DND-41 (cell line): ENCODE measurements around the gene TAF5L.

Experiments used
- ATAC-seq: fragments of 200-7000 bp; cut with Tn5 transposase; 3 replicates; pipeline ENCODE4 v1.9.1; 2021; ENCODE audit warnings: low read depth; ENCODE audit not compliant: insufficient read depth
- DNase-seq: peaks from one replicate; pipeline ENCODE4 v3.0.0-alpha.2; 2020
- H2AFZ ChIP-seq: 2 replicates; pipeline ENCODE4 v1.6.0; 2012; ENCODE audit warnings: low read depth, low read length
- H3K27ac ChIP-seq: 2 replicates; pipeline ENCODE4 v1.5.1; 2012; ENCODE audit warnings: low read length, inconsistent platforms
- H3K27me3 ChIP-seq: fragments of 200-600 bp; sonication (generic); 2 replicates; pipeline ENCODE4 v1.6.0; 2012; ENCODE audit warnings: low read length, mild to moderate bottlenecking, inconsistent platforms; ENCODE audit not compliant: insufficient read depth, poor library complexity
- H3K36me3 ChIP-seq: 2 replicates; pipeline ENCODE4 v1.5.1; 2012; ENCODE audit warnings: low read length, inconsistent platforms; ENCODE audit not compliant: insufficient read depth
- H3K4me1 ChIP-seq: 2 replicates; pipeline ENCODE4 v1.5.1; 2012; ENCODE audit warnings: mild to moderate bottlenecking, low read length; ENCODE audit not compliant: insufficient read depth
- H3K4me2 ChIP-seq: 2 replicates; pipeline ENCODE4 v1.6.0; 2012; ENCODE audit warnings: mild to moderate bottlenecking, moderate library complexity, low read length, inconsistent platforms; ENCODE audit not compliant: insufficient read depth
- H3K4me3 ChIP-seq, 2 experiments: fragments of 200-600 bp in 1 of 2; shearing (Covaris generic) in 1 of 2; 2 replicates each; pipeline ENCODE4 v1.5.1; 2012 to 2016; ENCODE audit warnings: inconsistent platforms in 2 of 2, low read length in 2 of 2, mild to moderate bottlenecking in 2 of 2, low read depth in 1 of 2, moderate library complexity in 1 of 2
- H3K79me2 ChIP-seq: 2 replicates; pipeline ENCODE4 v1.6.0; 2012; ENCODE audit warnings: low read length, inconsistent platforms; ENCODE audit not compliant: insufficient read depth
- H3K9ac ChIP-seq: 2 replicates; pipeline ENCODE4 v1.6.0; 2012; ENCODE audit warnings: low read depth, mild to moderate bottlenecking, inconsistent platforms, low read length, moderate library complexity
- H3K9me3 ChIP-seq: 2 replicates; pipeline ENCODE4 v1.5.1; 2012; ENCODE audit warnings: low read length, moderate library complexity, mild to moderate bottlenecking, inconsistent platforms; ENCODE audit not compliant: insufficient read depth, severe bottlenecking
- H4K20me1 ChIP-seq: 2 replicates; pipeline ENCODE4 v1.6.0; 2012; ENCODE audit warnings: low read length; ENCODE audit not compliant: insufficient read depth
- EZH2 ChIP-seq: IDR thresholded peaks from 3 replicates; pipeline ENCODE4 v1.6.1; 2012; ENCODE audit warnings: borderline replicate concordance, low read depth, mild to moderate bottlenecking, moderate library complexity, low read length, inconsistent platforms; ENCODE audit not compliant: severe bottlenecking
- TF ChIP-seq, protein P1 (sequence below): IDR thresholded peaks from 2 replicates; pipeline ENCODE4 v1.5.1; 2012; ENCODE audit warnings: borderline replicate concordance, low read length, moderate library complexity, mild to moderate bottlenecking; ENCODE audit not compliant: poor library complexity, severe bottlenecking; ENCODE audit errors: extremely low read depth

TAF5L gene

GRCh38 chr1:229625915-229626831 lies at the start of gene TAF5L, which contains the start of gene URB2:
TAF5L (minus strand) TSS chr1:229626122; CDS start chr1:229614482, 11,640 bp downstream.
URB2 (plus strand) TSS chr1:229626247; CDS start chr1:229627634, 1,387 bp downstream.
- Histone ChIP-seq H2AFZ (peak within 1 kb of the TSS; percentile 88), H3K36me3 (peaks cover 29% of the 10 kb centered on the region), H4K20me1 (peaks cover 32% of the 10 kb centered on the region; the same call in 1 of the 2 replicates), H3K4me3 (peak within 1 kb of the TSS; percentile 99 to 100), H3K27me3 (no peaks in the 10 kb centered on the region), H3K27ac (peak within 1 kb of the TSS; percentile 81), H3K79me2 (peaks cover 93% of the 10 kb centered on the region), H3K9me3 (no peaks in the 10 kb centered on the region), H3K4me2 (peak within 1 kb of the TSS; percentile 94), H3K4me1 (peaks cover 45% of the 10 kb centered on the region), H3K9ac (peak within 1 kb of the TSS; percentile 87)
- DNase-seq (peak; percentile 89), ATAC-seq (peak; percentile 92)
- TF ChIP-seq, protein P1, sequence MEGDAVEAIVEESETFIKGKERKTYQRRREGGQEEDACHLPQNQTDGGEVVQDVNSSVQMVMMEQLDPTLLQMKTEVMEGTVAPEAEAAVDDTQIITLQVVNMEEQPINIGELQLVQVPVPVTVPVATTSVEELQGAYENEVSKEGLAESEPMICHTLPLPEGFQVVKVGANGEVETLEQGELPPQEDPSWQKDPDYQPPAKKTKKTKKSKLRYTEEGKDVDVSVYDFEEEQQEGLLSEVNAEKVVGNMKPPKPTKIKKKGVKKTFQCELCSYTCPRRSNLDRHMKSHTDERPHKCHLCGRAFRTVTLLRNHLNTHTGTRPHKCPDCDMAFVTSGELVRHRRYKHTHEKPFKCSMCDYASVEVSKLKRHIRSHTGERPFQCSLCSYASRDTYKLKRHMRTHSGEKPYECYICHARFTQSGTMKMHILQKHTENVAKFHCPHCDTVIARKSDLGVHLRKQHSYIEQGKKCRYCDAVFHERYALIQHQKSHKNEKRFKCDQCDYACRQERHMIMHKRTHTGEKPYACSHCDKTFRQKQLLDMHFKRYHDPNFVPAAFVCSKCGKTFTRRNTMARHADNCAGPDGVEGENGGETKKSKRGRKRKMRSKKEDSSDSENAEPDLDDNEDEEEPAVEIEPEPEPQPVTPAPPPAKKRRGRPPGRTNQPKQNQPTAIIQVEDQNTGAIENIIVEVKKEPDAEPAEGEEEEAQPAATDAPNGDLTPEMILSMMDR, result no peak
- TF ChIP-seq EZH2, result no peak

- TF ChIP-seq, protein P1, result no peak
- TF ChIP-seq EZH2, result no peak
- H2AFZ ChIP-seq, result no peak overlapping the region
- no peaks in the 10 kb centered on the region for H3K27me3 ChIP-seq
- H3K9me3 ChIP-seq, result no peaks in the 10 kb centered on the region
- H3K4me1 ChIP-seq, result peaks cover 27% of the 10 kb centered on the region
- H3K4me2 ChIP-seq, result no peak overlapping the region
- no peaks in the 10 kb centered on the region for H3K36me3 ChIP-seq
- H3K79me2 ChIP-seq, result no peaks in the 10 kb centered on the region
- H4K20me1 ChIP-seq, result no peaks in the 10 kb centered on the region
- H3K9ac ChIP-seq, result no peak overlapping the region
- DNase-seq, result no peak
- no peak overlapping the region; the same call in 1 of the 2 replicates for H3K27ac ChIP-seq
- H3K4me3 ChIP-seq, result no peak overlapping the region
- no peak for ATAC-seq
Measured at GRCh38 chr1:229675396-229675795, 49.5 kb upstream of the TAF5L start.

- TF ChIP-seq EZH2, result no peak
- TF ChIP-seq, protein P1, result no peak
- Histone ChIP-seq H3K9ac (peak overlapping the region; percentile 21), H3K4me3 (no peak overlapping the region), H3K4me1 (peaks cover 27% of the 10 kb centered on the region), H3K9me3 (no peaks in the 10 kb centered on the region), H3K36me3 (no peaks in the 10 kb centered on the region), H3K27ac (peak overlapping the region; percentile 83), H3K27me3 (no peaks in the 10 kb centered on the region), H2AFZ (peak overlapping the region; percentile 73), H3K79me2 (no peaks in the 10 kb centered on the region), H4K20me1 (no peaks in the 10 kb centered on the region), H3K4me2 (peak overlapping the region; percentile 37)
- peak; percentile 99 for ATAC-seq
- peak; percentile 83 for DNase-seq
Measured at GRCh38 chr1:229674042-229674441, 48.1 kb upstream of the TAF5L start.
